ENCODE data around the gene GALR2. TPM values are rescaled to one million over a fixed set of nuclear protein-coding genes. Genes with fewer than 3 reads are reported as not detected.

The GALR2 gene
- total and polyA plus RNA-seq, 10 of the 15 experiments (the other 5 are each of a cell fraction or from before 2014, with no cell fraction given) = 0.06 to 1.2 (median 0.22) TPM; not detected in 5

DNA sequence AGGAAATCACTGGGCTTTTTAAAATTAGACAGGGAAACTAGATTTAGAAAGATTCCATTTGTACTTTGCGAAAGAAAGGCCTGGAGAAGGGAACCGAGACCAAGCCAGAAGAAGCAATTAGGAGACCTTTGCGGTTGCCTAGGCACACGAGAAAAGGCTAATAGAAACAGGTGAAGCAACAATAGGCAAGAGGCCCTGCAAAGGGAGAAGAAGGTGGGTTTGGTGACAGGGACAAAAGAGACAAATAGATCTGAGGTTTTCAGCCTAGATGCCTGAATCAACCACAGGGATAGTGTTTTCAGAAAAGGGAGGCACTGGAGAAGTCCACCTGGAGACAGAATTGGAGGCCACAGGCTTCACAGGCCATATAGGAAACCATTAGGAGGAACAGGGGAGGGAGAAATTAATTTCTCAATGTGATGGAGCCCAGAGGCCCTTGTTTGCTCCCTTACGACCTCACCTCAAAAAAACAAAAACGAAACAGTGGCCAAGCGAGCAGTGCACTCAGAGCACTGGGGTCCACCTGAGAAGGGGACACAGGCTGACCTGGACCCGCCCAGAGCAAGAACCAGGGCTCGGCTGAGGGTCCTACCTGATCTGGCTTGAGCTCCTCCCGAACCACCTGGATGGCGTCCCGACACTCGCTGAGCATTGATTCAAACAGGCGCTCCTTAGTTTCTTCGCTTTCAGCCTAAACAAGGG lies 24.6 kb upstream of the GALR2 start:
- CTCF ChIA-PET = interaction anchor here (0.7 to 1.4 kb wide), 2 partner anchors 9 to 36 kb away, joined by 4 to 5 read pairs; no protein-coding TSS in a partner anchor
- H3K27me3 ChIP-seq (replicated peaks in 1 of 2; ENCODE audit: control insufficient read depth in 2 of 2, insufficient read depth in 2 of 2, low read length in 1 of 2) = no peaks in the 10 kb centered on the region
- H2AFZ ChIP-seq (ENCODE audit: control insufficient read depth, low read depth, low read length) = no peak overlapping the region
- FAIRE-seq (no peak), DNase-seq (ENCODE audit: low read depth, low spot score) (no peak), ATAC-seq (no peak)
- no peak overlapping the region for H3K9ac ChIP-seq (ENCODE audit: control insufficient read depth, insufficient read depth, low read length)
- H3K79me2 ChIP-seq (ENCODE audit: control insufficient read depth, insufficient read depth, low read length) = no peaks in the 10 kb centered on the region
- no TSS peak for BruUV-seq (replicated peaks)
- RAD21 ChIA-PET (ENCODE audit: unreplicated experiment) = interaction anchor here (1.1 kb wide), 1 partner anchor 230 kb away, joined by 4 read pairs; no protein-coding TSS in a partner anchor
- H3K4me2 ChIP-seq (ENCODE audit: control insufficient read depth, insufficient read depth) = no peak overlapping the region
- POLR2A ChIA-PET = interaction anchor here (0.6 kb wide), 1 partner anchor 134 kb away, joined by 4 read pairs; no protein-coding TSS in a partner anchor
- H3K4me1 ChIP-seq (ENCODE audit: control insufficient read depth, insufficient read depth, low read length) = peaks cover 11% of the 10 kb centered on the region
- WGBS (ENCODE audit: insufficient coverage, insufficient replicate concordance, low lambda C conversion rate, missing lambda C conversion rate) = 94% methylated on average over 14 of the region's 15 CpGs
- no peaks in the 10 kb centered on the region for H3K9me3 ChIP-seq (replicated peaks; ENCODE audit: control insufficient read depth, insufficient read depth, low read length)
- H3K36me3 ChIP-seq (ENCODE audit: control insufficient read depth in 2 of 2, insufficient read depth in 2 of 2, low read length in 1 of 2) = peaks cover 23 to 40% of the 10 kb centered on the region in 2 experiments
- SMC1A ChIA-PET (ENCODE audit: uncharacterized antibody, unreplicated experiment) = no interaction called here
- H3K4me3 ChIP-seq = no peak overlapping the region
- in situ Hi-C loops (cut with MboI) (no loop called here), intact Hi-C loops (cut with micrococcal nuclease; ENCODE audit: unreplicated experiment) (no loop called here)
- no peak for TF ChIP-seq EP300 (IDR thresholded peaks at IDR 0.05; ENCODE audit: borderline replicate concordance in 1 of 2, control insufficient read depth in 1 of 2, low read depth in 2 of 2, low read length in 2 of 2)
- TF ChIP-seq MTA3 (IDR thresholded peaks at IDR 0.05; ENCODE audit: borderline replicate concordance, low read length) = no peak
- H4K20me1 ChIP-seq (ENCODE audit: control insufficient read depth, insufficient read depth) = no peaks in the 10 kb centered on the region
- no peak overlapping the region for H3K27ac ChIP-seq (ENCODE audit: control insufficient read depth, insufficient read depth)

DNA sequence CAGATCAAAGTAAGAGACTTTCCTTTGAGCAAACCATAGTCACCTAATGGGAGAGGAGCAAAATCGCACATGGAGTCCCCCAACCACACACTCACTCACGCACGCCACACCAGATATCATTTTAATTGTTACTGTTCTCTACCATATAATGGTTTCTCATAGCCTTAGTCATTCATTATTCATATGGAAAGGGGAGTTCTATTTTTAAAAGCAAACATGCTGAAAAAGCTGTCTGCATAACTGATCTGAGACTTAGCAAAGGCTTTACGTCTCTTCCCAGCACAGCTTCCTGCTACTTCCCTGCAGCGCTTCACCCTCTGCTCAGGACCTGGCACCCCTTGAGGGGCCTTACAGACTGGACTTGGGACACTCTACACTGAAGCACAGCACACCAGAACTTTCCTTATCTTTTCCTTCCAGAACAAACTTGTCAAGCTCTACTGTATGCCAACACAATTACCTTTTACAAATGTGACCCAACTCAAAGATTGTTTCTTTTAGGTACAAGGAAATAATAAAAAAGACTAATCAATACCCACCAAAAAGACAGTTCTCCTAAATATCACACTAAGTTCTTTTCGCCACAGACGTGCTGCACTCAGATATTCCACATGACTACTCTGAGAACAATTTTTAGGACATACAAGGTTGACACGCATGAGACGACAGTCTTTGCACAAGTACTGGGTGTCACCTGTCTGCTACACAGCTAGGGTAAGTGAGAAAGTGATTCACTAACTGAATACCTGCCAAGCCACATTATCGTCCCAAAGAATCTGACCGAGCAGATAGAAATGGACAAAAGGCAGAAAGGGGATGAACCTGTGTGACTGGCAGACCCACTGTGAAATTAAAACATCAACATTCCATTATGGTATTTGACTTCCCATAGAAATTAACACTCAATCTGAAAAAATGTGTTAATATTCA lies 23.8 kb upstream of the GALR2 start:
- ChIA-PET POLR2A (no interaction called here), RAD21 (ENCODE audit: unreplicated experiment) (no interaction called here), CTCF (interaction anchor here (0.6 to 0.9 kb wide), 2 partner anchors 13 to 55 kb away, joined by 3 to 5 read pairs; no protein-coding TSS in a partner anchor), SMC1A (ENCODE audit: uncharacterized antibody, unreplicated experiment) (no interaction called here)
- no peak overlapping the region for H3K4me2 ChIP-seq (ENCODE audit: control insufficient read depth, insufficient read depth)
- TF ChIP-seq, protein P1, sequence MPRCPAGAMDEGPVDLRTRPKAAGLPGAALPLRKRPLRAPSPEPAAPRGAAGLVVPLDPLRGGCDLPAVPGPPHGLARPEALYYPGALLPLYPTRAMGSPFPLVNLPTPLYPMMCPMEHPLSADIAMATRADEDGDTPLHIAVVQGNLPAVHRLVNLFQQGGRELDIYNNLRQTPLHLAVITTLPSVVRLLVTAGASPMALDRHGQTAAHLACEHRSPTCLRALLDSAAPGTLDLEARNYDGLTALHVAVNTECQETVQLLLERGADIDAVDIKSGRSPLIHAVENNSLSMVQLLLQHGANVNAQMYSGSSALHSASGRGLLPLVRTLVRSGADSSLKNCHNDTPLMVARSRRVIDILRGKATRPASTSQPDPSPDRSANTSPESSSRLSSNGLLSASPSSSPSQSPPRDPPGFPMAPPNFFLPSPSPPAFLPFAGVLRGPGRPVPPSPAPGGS (IDR thresholded peaks at IDR 0.05; ENCODE audit: borderline replicate concordance, insufficient read depth, low read depth, low read length, poor library complexity, severe bottlenecking) = peak; percentile 67
- TF ChIP-seq MTA2 (IDR thresholded peaks at IDR 0.05; ENCODE audit: low read depth) = no peak
- in situ Hi-C loops (cut with MboI) (no loop called here), intact Hi-C loops (cut with micrococcal nuclease; ENCODE audit: unreplicated experiment) (no loop called here)
- no peak overlapping the region for H3K9ac ChIP-seq (ENCODE audit: control insufficient read depth, insufficient read depth, low read length)
- H3K36me3 ChIP-seq (ENCODE audit: control insufficient read depth in 2 of 2, insufficient read depth in 2 of 2, low read length in 1 of 2) = peaks cover 19 to 40% of the 10 kb centered on the region in 2 experiments
- no peak for DNase-seq (ENCODE audit: low read depth, low spot score)
- H3K4me3 ChIP-seq = no peak overlapping the region
- TSS peak; percentile 10 for BruUV-seq (replicated peaks)
- H3K9me3 ChIP-seq (replicated peaks; ENCODE audit: control insufficient read depth, insufficient read depth, low read length) = no peaks in the 10 kb centered on the region
- ATAC-seq = no peak
- WGBS (ENCODE audit: insufficient coverage, insufficient replicate concordance, low lambda C conversion rate, missing lambda C conversion rate) = 97% methylated on average over 11 of the region's 11 CpGs
- no peak for FAIRE-seq
- H3K27me3 ChIP-seq (replicated peaks in 1 of 2; ENCODE audit: control insufficient read depth in 2 of 2, insufficient read depth in 2 of 2, low read length in 1 of 2) = no peaks in the 10 kb centered on the region
- H4K20me1 ChIP-seq (ENCODE audit: control insufficient read depth, insufficient read depth) = no peaks in the 10 kb centered on the region
- no peaks in the 10 kb centered on the region for H3K79me2 ChIP-seq (ENCODE audit: control insufficient read depth, insufficient read depth, low read length)
- peaks cover 11% of the 10 kb centered on the region for H3K4me1 ChIP-seq (ENCODE audit: control insufficient read depth, insufficient read depth, low read length)
- H3K27ac ChIP-seq (ENCODE audit: control insufficient read depth, insufficient read depth) = no peak overlapping the region
- H2AFZ ChIP-seq (ENCODE audit: control insufficient read depth, low read depth, low read length) = no peak overlapping the region

All from GM12878 (cell line).